Endodermal cell (in vitro differentiated cells): ENCODE results near the gene UEVLD. TPM values are rescaled to one million over a fixed set of nuclear protein-coding genes. Genes with fewer than 3 reads are reported as not detected.

ENCODE experiments used
- DNase-seq: peaks from one replicate; pipeline ENCODE4 v3.0.0-alpha.2; 2017
- H3K27ac ChIP-seq: 2 replicates; pipeline ENCODE4 v1.5.1; 2013; ENCODE audit warnings: mild to moderate bottlenecking, low read depth, low read length, moderate library complexity
- H3K27me3 ChIP-seq: 2 replicates; pipeline ENCODE4 v1.6.1; 2013; ENCODE audit warnings: mild to moderate bottlenecking, low read length, moderate library complexity; ENCODE audit not compliant: insufficient read depth, control insufficient read depth, poor library complexity, severe bottlenecking
- H3K36me3 ChIP-seq: 2 replicates; pipeline ENCODE4 v1.7.0; 2013; ENCODE audit warnings: mild to moderate bottlenecking, low read length, moderate library complexity; ENCODE audit not compliant: control insufficient read depth, insufficient read depth
- H3K4me1 ChIP-seq: one replicate; pipeline ENCODE4 v1.7.0; 2013; ENCODE audit warnings: low read length; ENCODE audit not compliant: control insufficient read depth, insufficient read depth
- H3K4me3 ChIP-seq: 2 replicates; pipeline ENCODE4 v1.5.1; 2013; ENCODE audit warnings: mild to moderate bottlenecking, low read length, moderate library complexity
- H3K9ac ChIP-seq: 2 replicates; pipeline ENCODE4 v1.6.1; 2013; ENCODE audit warnings: mild to moderate bottlenecking, low read length, moderate library complexity; ENCODE audit not compliant: poor library complexity, severe bottlenecking; ENCODE audit errors: extremely low read depth
- H3K9me3 ChIP-seq: 2 replicates; pipeline ENCODE4 v1.6.1; 2013; ENCODE audit warnings: mild to moderate bottlenecking, low read length, moderate library complexity; ENCODE audit not compliant: control insufficient read depth
- H3K27ac Mint-ChIP-seq: 2 replicates; pipeline ENCODE4 v1.8.0; 2020; ENCODE audit warnings: mixed read lengths
- H3K27me3 Mint-ChIP-seq: 2 replicates; pipeline ENCODE4 v1.8.0; 2021; ENCODE audit warnings: mild to moderate bottlenecking, mixed read lengths; ENCODE audit not compliant: insufficient read depth
- H3K36me3 Mint-ChIP-seq: 2 replicates; pipeline ENCODE4 v1.8.0; 2020; ENCODE audit warnings: low read depth, mixed read lengths
- H3K4me1 Mint-ChIP-seq: 2 replicates; pipeline ENCODE4 v1.8.0; 2020; ENCODE audit warnings: mixed read lengths
- H3K4me3 Mint-ChIP-seq: 2 replicates; pipeline ENCODE4 v1.8.0; 2020; ENCODE audit warnings: mild to moderate bottlenecking, moderate library complexity, mixed read lengths
- H3K9me3 Mint-ChIP-seq: 2 replicates; pipeline ENCODE4 v1.8.0; 2020; ENCODE audit warnings: mild to moderate bottlenecking, mixed read lengths
- CTCF ChIP-seq: fragments of 200-600 bp; sonication (generic); conservative IDR thresholded peaks from 2 replicates; pipeline ENCODE4 v1.5.0; 2021; ENCODE audit warnings: antibody characterized with exemption, mild to moderate bottlenecking
- WGBS, 2 experiments: methylation state at CpG; one replicate each; pipeline versions ENCODE4 v1.1.5 to v1.1.7; 2013; ENCODE audit warnings: missing lambda C conversion rate in 2 of 2, mixed read lengths in 1 of 2; ENCODE audit not compliant: insufficient coverage in 1 of 2, insufficient read length in 1 of 2; 5-methylcytosine and 5-hydroxymethylcytosine counted together
- total RNA-seq, 2 donors: library from RNA; stranded (reverse); fragmentation: NEBNext Ultra II Directional in 1 of 2; extraction: Animal tissue kit (Norgen Biotek cat#: 25700) in 1 of 2; gene quantifications; 2 replicates in 1 of 2; 3 replicates in 1 of 2; pipeline ENCODE4 v1.2.1, GENCODE V29; 2021

The UEVLD gene
- total RNA-seq, 2 donors from 2014 or later = 14.4 to 15.0 TPM

- Histone ChIP-seq H3K4me1 (no peaks in the 10 kb centered on the region), H3K27ac (no peak overlapping the region), H3K27me3 (no peaks in the 10 kb centered on the region), H3K9me3 (no peaks in the 10 kb centered on the region), H3K36me3 (peaks cover 82% of the 10 kb centered on the region), H3K9ac (no peak overlapping the region), H3K4me3 (no peak overlapping the region)
- no peak for TF ChIP-seq CTCF
- Mint-ChIP-seq H3K9me3 (no peaks in the 10 kb centered on the region), H3K27ac (no peak overlapping the region), H3K27me3 (no peaks in the 10 kb centered on the region), H3K4me1 (no peaks in the 10 kb centered on the region), H3K36me3 (peaks cover 72% of the 10 kb centered on the region), H3K4me3 (no peak overlapping the region)
- DNase-seq = no peak
Observed at GRCh38 chr11:18502352-18502751, 86.2 kb downstream of the UEVLD start.

GRCh38 chr11:18501629-18502028, 86.9 kb downstream of the UEVLD start:
- Histone ChIP-seq H3K27me3 (no peaks in the 10 kb centered on the region), H3K27ac (no peak overlapping the region), H3K4me3 (no peak overlapping the region), H3K36me3 (peaks cover 84% of the 10 kb centered on the region), H3K4me1 (no peaks in the 10 kb centered on the region), H3K9me3 (no peaks in the 10 kb centered on the region), H3K9ac (no peak overlapping the region)
- WGBS, 2 experiments = 100% methylated on average over 1 of the region's 1 CpG; no CpG with 5 or more reads in 1 of the 2 experiments
- Mint-ChIP-seq H3K27ac (no peak overlapping the region), H3K36me3 (peaks cover 75% of the 10 kb centered on the region), H3K9me3 (no peaks in the 10 kb centered on the region), H3K4me3 (no peak overlapping the region), H3K4me1 (no peaks in the 10 kb centered on the region), H3K27me3 (no peaks in the 10 kb centered on the region)
- no peak for DNase-seq
- TF ChIP-seq CTCF = no peak

- Mint-ChIP-seq H3K4me1 (no peaks in the 10 kb centered on the region), H3K4me3 (no peak overlapping the region), H3K36me3 (peaks cover 63% of the 10 kb centered on the region), H3K27me3 (no peaks in the 10 kb centered on the region), H3K9me3 (no peaks in the 10 kb centered on the region), H3K27ac (no peak overlapping the region)
- no peak for DNase-seq
- no peaks in the 10 kb centered on the region for H3K4me1 ChIP-seq
- H3K4me3 ChIP-seq = no peak overlapping the region
- H3K9me3 ChIP-seq = no peaks in the 10 kb centered on the region
- no peaks in the 10 kb centered on the region for H3K27me3 ChIP-seq
- no peak overlapping the region for H3K27ac ChIP-seq
- WGBS, 2 experiments = 92 to 97% methylated on average over 1 of the region's 1 CpG
- H3K9ac ChIP-seq = no peak overlapping the region
- H3K36me3 ChIP-seq = peaks cover 75% of the 10 kb centered on the region
- no peak for TF ChIP-seq CTCF
Observed at GRCh38 chr11:18498039-18498438, 90.5 kb downstream of the UEVLD start.
